PC-3 (cell line): ENCODE measurements around the gene ROCK2.

Source experiments
- EZH2 ChIP-seq: fragments of 300-600 bp; sonication (generic); IDR thresholded peaks from one replicate; pipeline ENCODE4 v1.6.1; 2017; ENCODE audit warnings: antibody characterized with exemption, mild to moderate bottlenecking, low read length; ENCODE audit not compliant: unreplicated experiment
- EZH2phosphoT487 ChIP-seq: fragments of 300-600 bp; sonication (generic); IDR thresholded peaks from 2 replicates; pipeline ENCODE4 v1.6.1; 2018; ENCODE audit warnings: mild to moderate bottlenecking, antibody characterized with exemption, low read length, borderline replicate concordance
- TF ChIP-seq, protein P1 (sequence below): fragments of 300-600 bp; sonication (generic); conservative IDR thresholded peaks from 2 replicates; pipeline ENCODE4 v1.5.1; 2017; ENCODE audit warnings: antibody characterized with exemption, low read depth, mild to moderate bottlenecking, low read length

DNA sequence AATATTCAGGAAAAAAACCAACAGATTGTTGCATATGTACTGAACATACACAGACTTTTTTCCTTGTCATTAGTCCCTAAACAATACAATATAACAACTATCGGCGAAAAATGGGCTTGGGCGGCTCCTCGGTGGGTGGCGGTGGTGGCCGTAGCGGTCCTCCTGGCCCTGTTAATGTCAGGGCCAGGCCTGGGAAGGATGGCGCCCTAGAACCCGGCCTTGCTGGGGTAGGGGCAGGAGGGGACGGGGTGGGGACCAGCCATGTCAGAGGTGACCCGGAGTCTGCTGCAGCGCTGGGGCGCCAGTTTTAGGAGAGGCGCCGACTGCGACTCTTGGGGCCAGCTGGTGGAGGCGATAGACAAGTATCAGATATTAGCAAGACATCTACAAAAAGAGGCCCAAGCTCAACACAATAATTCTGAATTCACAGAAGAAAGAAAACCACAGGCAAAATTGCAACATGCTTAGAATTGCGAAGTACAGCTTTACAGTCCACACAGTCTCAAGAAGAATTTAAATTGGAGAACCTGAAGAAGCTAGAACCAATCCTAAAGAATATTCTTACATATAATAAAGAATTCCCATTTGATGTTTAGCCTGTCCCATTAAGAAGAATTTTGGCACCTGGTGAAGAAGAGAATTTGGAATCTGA, 36.5 kb downstream of the ROCK2 start:
- TF ChIP-seq, protein P1, sequence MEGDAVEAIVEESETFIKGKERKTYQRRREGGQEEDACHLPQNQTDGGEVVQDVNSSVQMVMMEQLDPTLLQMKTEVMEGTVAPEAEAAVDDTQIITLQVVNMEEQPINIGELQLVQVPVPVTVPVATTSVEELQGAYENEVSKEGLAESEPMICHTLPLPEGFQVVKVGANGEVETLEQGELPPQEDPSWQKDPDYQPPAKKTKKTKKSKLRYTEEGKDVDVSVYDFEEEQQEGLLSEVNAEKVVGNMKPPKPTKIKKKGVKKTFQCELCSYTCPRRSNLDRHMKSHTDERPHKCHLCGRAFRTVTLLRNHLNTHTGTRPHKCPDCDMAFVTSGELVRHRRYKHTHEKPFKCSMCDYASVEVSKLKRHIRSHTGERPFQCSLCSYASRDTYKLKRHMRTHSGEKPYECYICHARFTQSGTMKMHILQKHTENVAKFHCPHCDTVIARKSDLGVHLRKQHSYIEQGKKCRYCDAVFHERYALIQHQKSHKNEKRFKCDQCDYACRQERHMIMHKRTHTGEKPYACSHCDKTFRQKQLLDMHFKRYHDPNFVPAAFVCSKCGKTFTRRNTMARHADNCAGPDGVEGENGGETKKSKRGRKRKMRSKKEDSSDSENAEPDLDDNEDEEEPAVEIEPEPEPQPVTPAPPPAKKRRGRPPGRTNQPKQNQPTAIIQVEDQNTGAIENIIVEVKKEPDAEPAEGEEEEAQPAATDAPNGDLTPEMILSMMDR, result no peak
- TF ChIP-seq EZH2, result no peak
- no peak for TF ChIP-seq EZH2phosphoT487
